Measurements from ENCODE around the gene STEAP1.

STEAP1 gene

GRCh38 chr7:90187507-90188050 lies 33.3 kb downstream of the STEAP1 start:
- no peaks in the 10 kb centered on the region for H3K79me2 ChIP-seq
- no peak for TF ChIP-seq CTCF (IDR thresholded peaks at IDR 0.05)
- no peak overlapping the region for H3K27ac ChIP-seq
- no peak overlapping the region for H3K4me2 ChIP-seq (ENCODE audit: low read length)
- H2AFZ ChIP-seq: no peak overlapping the region
- H3K9ac ChIP-seq: no peak overlapping the region
- H3K36me3 ChIP-seq (ENCODE audit: control insufficient read depth, insufficient read depth, low read length): no peaks in the 10 kb centered on the region
- H3K9me3 ChIP-seq (ENCODE audit: control insufficient read depth, low read length): no peaks in the 10 kb centered on the region
- no peaks in the 10 kb centered on the region for H3K4me1 ChIP-seq
- H3K27me3 ChIP-seq (ENCODE audit: control insufficient read depth, insufficient read depth, low read length): no peaks in the 10 kb centered on the region
- H3K4me3 ChIP-seq (ENCODE audit: low read depth, low read length): no peak overlapping the region

GRCh38 chr7:90188281-90188680 lies 34.0 kb downstream of the STEAP1 start:
- H3K4me3 ChIP-seq (ENCODE audit: low read depth, low read length): no peak overlapping the region
- no peak overlapping the region for H3K9ac ChIP-seq

GRCh38 chr7:90190995-90191394 lies 36.7 kb downstream of the STEAP1 start:
- no peak overlapping the region for H2AFZ ChIP-seq
- no peak overlapping the region for H3K4me3 ChIP-seq (ENCODE audit: low read depth, low read length)
- no peak overlapping the region for H3K27ac ChIP-seq
- no peaks in the 10 kb centered on the region for H3K9me3 ChIP-seq (ENCODE audit: control insufficient read depth, low read length)
- no peak for TF ChIP-seq CTCF (IDR thresholded peaks at IDR 0.05)
- H3K36me3 ChIP-seq (ENCODE audit: control insufficient read depth, insufficient read depth, low read length): no peaks in the 10 kb centered on the region
- H3K27me3 ChIP-seq (ENCODE audit: control insufficient read depth, insufficient read depth, low read length): no peaks in the 10 kb centered on the region
- H3K4me1 ChIP-seq: no peaks in the 10 kb centered on the region
- H3K9ac ChIP-seq: no peak overlapping the region
- no peaks in the 10 kb centered on the region for H3K79me2 ChIP-seq
- no peak overlapping the region for H3K4me2 ChIP-seq (ENCODE audit: low read length)

More at GRCh38 chr7:90188281-90188680, 34.0 kb downstream of the STEAP1 start:
- no peaks in the 10 kb centered on the region for H3K9me3 ChIP-seq (ENCODE audit: control insufficient read depth, low read length)
- H2AFZ ChIP-seq: no peak overlapping the region
- H3K4me1 ChIP-seq: no peaks in the 10 kb centered on the region
- H3K79me2 ChIP-seq: no peaks in the 10 kb centered on the region
- TF ChIP-seq CTCF (IDR thresholded peaks at IDR 0.05): no peak
- H3K4me2 ChIP-seq (ENCODE audit: low read length): no peak overlapping the region
- no peaks in the 10 kb centered on the region for H3K27me3 ChIP-seq (ENCODE audit: control insufficient read depth, insufficient read depth, low read length)
- H3K27ac ChIP-seq: no peak overlapping the region
- no peaks in the 10 kb centered on the region for H3K36me3 ChIP-seq (ENCODE audit: control insufficient read depth, insufficient read depth, low read length)

- no peak overlapping the region for H2AFZ ChIP-seq
- no peak overlapping the region for H3K4me3 ChIP-seq (ENCODE audit: low read depth, low read length)
- H3K4me1 ChIP-seq: no peaks in the 10 kb centered on the region
- no peak overlapping the region for H3K4me2 ChIP-seq (ENCODE audit: low read length)
- H3K36me3 ChIP-seq (ENCODE audit: control insufficient read depth, insufficient read depth, low read length): no peaks in the 10 kb centered on the region
- no peaks in the 10 kb centered on the region for H3K79me2 ChIP-seq
- no peak for TF ChIP-seq CTCF (IDR thresholded peaks at IDR 0.05)
- H3K27ac ChIP-seq: no peak overlapping the region
- H3K27me3 ChIP-seq (ENCODE audit: control insufficient read depth, insufficient read depth, low read length): no peaks in the 10 kb centered on the region
- no peaks in the 10 kb centered on the region for H3K9me3 ChIP-seq (ENCODE audit: control insufficient read depth, low read length)
- H3K9ac ChIP-seq: no peak overlapping the region
Measured at GRCh38 chr7:90191648-90192047, 37.4 kb downstream of the STEAP1 start.
